Lower lobe of right lung (tissue), 2 donors: ENCODE measurements around the gene DNAI1. TPM values are rescaled to one million over a fixed set of nuclear protein-coding genes. Genes with fewer than 3 reads are reported as not detected.

ENCODE experiments used
- ATAC-seq, 2 donors: fragments of 200-7000 bp; cut with Tn5 transposase; one replicate each; pipeline ENCODE4 v1.9.1; 2020 to 2022; ENCODE audit warnings: mild to moderate bottlenecking in 2 of 2, moderate library complexity in 2 of 2
- DNase-seq: peaks from one replicate; pipeline ENCODE4 v3.0.0-alpha.2; 2020
- H3K27ac ChIP-seq: fragments of 200-600 bp; one replicate; pipeline ENCODE4 v1.8.0; 2022
- H3K27me3 ChIP-seq: fragments of 200-600 bp; one replicate; pipeline ENCODE4 v1.8.0; 2022; ENCODE audit warnings: low read depth
- H3K36me3 ChIP-seq: fragments of 200-600 bp; one replicate; pipeline ENCODE4 v1.8.0; 2022; ENCODE audit warnings: mild to moderate bottlenecking
- H3K4me1 ChIP-seq: fragments of 200-600 bp; one replicate; pipeline ENCODE4 v1.8.0; 2022
- H3K4me3 ChIP-seq: fragments of 200-600 bp; one replicate; pipeline ENCODE4 v1.8.0; 2022; ENCODE audit warnings: mild to moderate bottlenecking
- H3K9me3 ChIP-seq: fragments of 200-600 bp; one replicate; pipeline ENCODE4 v1.8.0; 2022
- CTCF ChIP-seq: fragments of 200-600 bp; IDR thresholded peaks from one replicate; pipeline ENCODE4 v1.8.0; 2022; ENCODE audit warnings: antibody characterized with exemption, mild to moderate bottlenecking
- intact Hi-C: fragments of 100-400 bp; cut with DNase I; formaldehyde crosslinking; loops from one replicate; pipeline ENCODE4 v1.11.0; 2022
- total RNA-seq: library from RNA; stranded (reverse); fragmentation: NEBNext Ultra II Directional; extraction: Animal tissue kit (Norgen Biotek cat#: 25700); gene quantifications from one replicate; pipeline ENCODE4 v1.2.1, GENCODE V29; 2021
- donor health status: DM: no; HTN: yes; CAD: no; lungs with severe emphysema.

The DNAI1 gene
- total RNA-seq, 1 donor from 2014 or later, result 13.5 TPM

- H3K4me1 ChIP-seq, result peaks cover 26% of the 10 kb centered on the region
- intact Hi-C loops, result no loop called here
- ATAC-seq, result no peak
- no peak for DNase-seq
- TF ChIP-seq CTCF, result no peak
- no peaks in the 10 kb centered on the region for H3K36me3 ChIP-seq
- H3K27ac ChIP-seq, result no peak overlapping the region
- H3K4me3 ChIP-seq, result no peak overlapping the region
- H3K9me3 ChIP-seq, result no peaks in the 10 kb centered on the region
- no peaks in the 10 kb centered on the region for H3K27me3 ChIP-seq
Observed at GRCh38 chr9:34452568-34452967, 6.0 kb upstream of the DNAI1 start.

GRCh38 chr9:34454571-34455065 lies 4.0 kb upstream of the DNAI1 start:
- no peaks in the 10 kb centered on the region for H3K9me3 ChIP-seq
- no peak for ATAC-seq
- H3K4me3 ChIP-seq, result no peak overlapping the region
- peak; percentile 13 for TF ChIP-seq CTCF
- no peaks in the 10 kb centered on the region for H3K36me3 ChIP-seq
- no peaks in the 10 kb centered on the region for H3K27me3 ChIP-seq
- DNase-seq, result no peak
- intact Hi-C loops, result no loop called here
- no peak overlapping the region for H3K27ac ChIP-seq
- peaks cover 27% of the 10 kb centered on the region for H3K4me1 ChIP-seq

- ATAC-seq (no peak), DNase-seq (no peak)
- peaks cover 27% of the 10 kb centered on the region for H3K4me1 ChIP-seq
- no peak overlapping the region for H3K27ac ChIP-seq
- no peaks in the 10 kb centered on the region for H3K9me3 ChIP-seq
- TF ChIP-seq CTCF, result no peak
- no peaks in the 10 kb centered on the region for H3K36me3 ChIP-seq
- no peaks in the 10 kb centered on the region for H3K27me3 ChIP-seq
- intact Hi-C loops, result no loop called here
- H3K4me3 ChIP-seq, result no peak overlapping the region
Observed at GRCh38 chr9:34456151-34456550, 2.5 kb upstream of the DNAI1 start.

GRCh38 chr9:34456746-34457145 lies 1.9 kb upstream of the DNAI1 start:
- no peaks in the 10 kb centered on the region for H3K9me3 ChIP-seq
- intact Hi-C loops, result no loop called here
- peak overlapping the region; percentile 76 for H3K4me3 ChIP-seq
- H3K36me3 ChIP-seq, result no peaks in the 10 kb centered on the region
- H3K27ac ChIP-seq, result peak overlapping the region; percentile 81
- H3K4me1 ChIP-seq, result peaks cover 27% of the 10 kb centered on the region
- no peak for DNase-seq
- no peaks in the 10 kb centered on the region for H3K27me3 ChIP-seq
- no peak for ATAC-seq
- no peak for TF ChIP-seq CTCF

- no peaks in the 10 kb centered on the region for H3K9me3 ChIP-seq
- no peaks in the 10 kb centered on the region for H3K36me3 ChIP-seq
- no peaks in the 10 kb centered on the region for H3K27me3 ChIP-seq
- intact Hi-C loops, result no loop called here
- H3K27ac ChIP-seq, result peak overlapping the region; percentile 81
- ATAC-seq, result peak; percentile 28 to 55
- no peak for TF ChIP-seq CTCF
- H3K4me3 ChIP-seq, result peak overlapping the region; percentile 76
- H3K4me1 ChIP-seq, result peaks cover 27% of the 10 kb centered on the region
- peak; percentile 68 for DNase-seq
Observed at GRCh38 chr9:34457266-34458012, 1.2 kb upstream of the DNAI1 start.
